H4 (cell line): ENCODE measurements around the gene MAP2K5. TPM values are rescaled to one million over a fixed set of nuclear protein-coding genes. Genes with fewer than 3 reads are reported as not detected.

Source experiments
- DNase-seq: peaks from one replicate; pipeline ENCODE4 v3.0.0-alpha.2; 2015; ENCODE audit warnings: low spot score
- total RNA-seq: library from RNA; depleted of rRNA; stranded (reverse); fragments of >200 nt; shearing (Covaris generic); gene quantifications from 2 replicates; pipeline ENCODE4 v1.2.3, GENCODE V29; 2014; rRNA removed

Gene MAP2K5
- 6.6 and 9.4 TPM in 2 replicates for total RNA-seq

GRCh38 chr15:67542420-67543347 lies at the start of gene MAP2K5:
Gene MAP2K5 (plus strand): TSS chr15:67542703. CDS start chr15:67543336, 633 bp downstream.
- peak; percentile 24 for DNase-seq

GRCh38 chr15:67495585-67495984 lies 46.9 kb upstream of the MAP2K5 start:
- no peak for DNase-seq

DNA sequence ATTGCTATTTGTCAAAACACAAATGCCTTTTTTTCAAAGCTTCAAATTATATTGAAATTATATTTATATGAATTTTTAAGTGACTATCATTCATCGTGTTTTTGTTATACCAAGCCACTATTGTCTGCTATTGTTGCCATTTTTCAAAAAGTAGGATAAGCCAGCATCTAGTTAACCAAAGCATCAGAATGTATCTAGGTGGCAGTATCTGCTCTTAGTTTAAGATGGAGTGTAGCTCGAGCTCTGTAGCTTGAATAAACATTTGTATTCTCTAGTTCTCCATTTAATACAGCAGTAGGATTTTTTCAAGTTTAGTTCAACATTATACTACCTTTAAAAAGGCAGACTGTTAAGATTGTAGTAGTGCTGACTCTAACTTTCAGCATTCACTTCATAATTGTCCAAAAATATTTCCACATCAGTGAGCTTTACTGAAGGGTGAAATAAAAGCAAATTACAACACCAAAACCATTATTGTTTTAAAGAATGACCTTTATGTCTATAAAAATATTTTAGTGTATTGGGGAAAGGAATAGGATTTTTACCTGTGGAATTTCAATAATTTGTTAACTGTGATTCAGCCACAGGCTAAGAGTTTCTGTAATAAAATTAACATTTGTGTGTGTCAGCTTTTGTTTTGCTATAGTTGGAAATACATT lies 41.2 kb upstream of the MAP2K5 start:
- peak; percentile 24 for DNase-seq

DNA sequence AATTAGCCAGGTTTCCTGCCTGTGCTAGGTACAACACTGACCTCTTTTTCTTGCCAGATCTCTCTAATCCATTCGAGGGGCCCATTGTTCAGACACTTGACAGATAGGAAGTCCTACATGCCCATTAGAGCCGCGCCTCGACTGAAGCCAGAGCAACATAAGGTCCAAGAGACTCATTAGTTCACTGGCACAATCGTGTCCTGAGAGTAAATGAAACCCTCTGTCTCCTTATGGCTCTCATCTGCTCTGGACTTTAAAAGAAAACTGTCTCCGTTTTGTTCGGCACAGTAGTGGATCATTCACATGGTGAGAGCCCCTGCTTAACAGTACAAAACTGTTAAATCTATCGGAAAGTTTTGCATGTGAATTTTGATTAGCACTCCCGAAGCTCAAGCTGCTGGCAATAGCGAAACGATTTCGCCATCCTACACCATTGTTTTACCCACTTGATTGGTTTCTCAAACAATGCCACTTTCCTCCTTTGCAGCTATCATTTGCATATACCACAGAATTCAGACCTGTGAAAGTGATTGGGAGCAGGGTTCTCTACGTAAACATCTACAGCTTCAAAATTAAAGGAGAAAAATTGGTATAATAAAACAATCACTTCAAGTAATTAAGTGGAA lies 40.6 kb upstream of the MAP2K5 start:
- DNase-seq, result no peak

- DNase-seq, result no peak
Measured at GRCh38 chr15:67504056-67504455, 38.4 kb upstream of the MAP2K5 start.

GRCh38 chr15:67504796-67505195 lies 37.7 kb upstream of the MAP2K5 start:
- DNase-seq, result no peak

DNA sequence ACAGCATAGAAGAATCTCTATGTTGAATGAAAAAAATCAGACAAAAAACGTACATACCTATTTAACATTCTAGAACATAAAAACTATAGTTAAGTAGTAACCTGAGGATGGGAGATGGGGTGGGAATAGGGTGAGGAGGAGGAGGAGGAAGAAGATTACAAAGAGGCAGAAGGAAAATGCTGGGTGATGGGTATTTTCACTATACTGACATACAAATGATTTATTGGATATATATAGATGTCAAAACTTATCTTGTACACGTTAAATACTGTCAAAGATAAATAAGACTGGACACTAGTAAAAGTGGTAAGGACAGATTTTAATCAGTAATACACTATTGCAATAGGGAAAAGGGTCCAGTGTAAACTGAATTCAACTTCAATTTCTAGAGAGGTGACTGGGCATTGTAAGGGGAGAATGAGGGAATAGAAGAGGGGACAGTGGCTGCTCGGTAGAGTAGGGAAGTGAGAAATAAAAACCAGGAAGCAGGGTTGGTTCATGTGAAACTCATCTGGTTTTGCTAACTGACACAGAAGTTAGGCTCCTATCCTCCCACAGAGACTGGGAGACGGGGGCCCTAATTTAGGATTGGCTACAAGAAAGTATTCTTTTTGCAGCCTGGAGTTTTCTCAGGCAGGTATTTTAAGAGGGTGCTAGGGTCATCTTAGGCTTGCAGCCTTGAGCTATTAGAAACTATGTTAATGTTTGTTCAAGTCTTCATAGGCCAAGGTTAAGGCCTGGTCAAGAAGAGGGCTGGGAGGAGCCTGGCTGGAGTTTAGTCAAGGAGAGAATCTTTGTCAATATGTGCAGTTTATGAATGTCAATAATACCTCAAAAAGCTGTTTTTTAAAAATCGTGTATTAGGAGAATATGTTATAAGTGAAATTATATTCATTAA lies 36.6 kb upstream of the MAP2K5 start:
- DNase-seq, result no peak

DNA sequence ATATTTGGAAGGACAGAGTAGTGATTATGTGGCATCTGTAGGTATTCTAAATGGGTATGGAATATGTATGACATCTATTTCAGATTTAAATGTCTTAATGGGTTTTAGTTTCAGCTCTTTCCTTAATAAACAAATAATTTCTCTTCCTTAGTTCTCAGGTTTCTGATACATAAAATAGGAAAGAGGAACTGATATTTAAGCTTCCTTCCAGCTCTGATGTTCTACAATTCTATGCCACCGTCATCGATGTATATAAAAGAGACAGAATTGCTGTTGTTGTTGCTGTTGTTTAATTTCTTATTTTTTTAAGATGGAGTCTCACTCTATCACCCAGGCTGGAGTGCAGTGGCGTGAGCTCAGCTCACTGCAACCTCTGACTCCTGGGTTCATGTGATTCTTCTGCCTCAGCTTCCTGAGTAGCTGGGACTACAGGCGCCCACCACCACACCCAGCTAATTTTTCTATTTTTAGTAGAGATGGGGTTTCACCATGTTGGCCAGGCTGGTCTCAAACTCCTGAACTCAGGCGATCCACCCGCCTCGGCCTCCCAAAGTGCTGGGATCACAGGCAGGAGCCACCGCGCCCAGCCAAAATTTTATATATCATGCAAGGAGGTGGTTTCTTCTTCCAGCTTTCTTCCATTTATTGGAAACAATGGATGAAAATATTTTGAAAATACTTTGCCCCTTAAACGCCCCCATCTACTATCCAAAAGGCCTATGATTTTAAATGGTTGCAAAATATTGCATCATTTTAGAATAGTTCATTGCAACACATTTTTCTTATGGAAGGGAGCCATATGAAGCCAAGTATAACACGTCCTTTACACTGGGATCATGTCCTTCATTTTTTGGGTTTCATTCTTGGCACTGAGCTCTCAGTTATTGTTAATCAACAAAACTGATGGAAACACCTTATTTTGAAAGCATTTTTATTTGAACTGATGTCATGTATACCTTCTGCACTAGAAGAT lies 35.4 kb upstream of the MAP2K5 start:
- DNase-seq, result no peak

- no peak for DNase-seq
Measured at GRCh38 chr15:67508407-67508806, 34.1 kb upstream of the MAP2K5 start.

- no peak for DNase-seq
Measured at GRCh38 chr15:67509918-67510317, 32.6 kb upstream of the MAP2K5 start.

DNA sequence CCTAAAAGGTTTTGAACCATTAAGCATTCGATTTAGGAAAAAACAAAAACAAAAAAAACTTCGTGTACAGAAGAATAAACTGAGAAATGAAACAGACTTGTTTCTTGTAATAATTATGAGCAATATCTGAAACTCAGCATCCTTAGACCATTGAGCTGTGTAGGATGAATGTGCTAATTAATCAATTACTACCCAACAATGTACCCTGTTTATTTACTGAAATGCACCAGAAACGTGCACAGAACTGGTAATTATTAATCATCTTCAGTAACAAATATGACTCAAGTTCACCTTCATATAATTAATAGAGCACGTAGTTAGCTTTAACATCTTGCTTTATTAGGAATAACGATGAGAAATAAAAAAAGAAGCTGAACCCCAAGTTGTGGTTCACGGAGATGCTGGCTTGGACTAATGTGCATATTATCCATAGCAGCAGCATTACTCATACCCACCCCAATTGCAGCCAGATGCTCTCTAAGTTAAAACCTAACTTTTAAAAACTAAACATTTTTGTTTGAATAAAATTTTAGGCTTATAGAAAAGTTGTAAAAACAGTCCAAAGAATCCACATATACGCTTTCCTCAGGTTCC lies 31.8 kb upstream of the MAP2K5 start:
- DNase-seq, result peak; percentile 25

GRCh38 chr15:67511606-67512005 lies 30.9 kb upstream of the MAP2K5 start:
- no peak for DNase-seq

GRCh38 chr15:67512140-67512539 lies 30.4 kb upstream of the MAP2K5 start:
- no peak for DNase-seq

DNA sequence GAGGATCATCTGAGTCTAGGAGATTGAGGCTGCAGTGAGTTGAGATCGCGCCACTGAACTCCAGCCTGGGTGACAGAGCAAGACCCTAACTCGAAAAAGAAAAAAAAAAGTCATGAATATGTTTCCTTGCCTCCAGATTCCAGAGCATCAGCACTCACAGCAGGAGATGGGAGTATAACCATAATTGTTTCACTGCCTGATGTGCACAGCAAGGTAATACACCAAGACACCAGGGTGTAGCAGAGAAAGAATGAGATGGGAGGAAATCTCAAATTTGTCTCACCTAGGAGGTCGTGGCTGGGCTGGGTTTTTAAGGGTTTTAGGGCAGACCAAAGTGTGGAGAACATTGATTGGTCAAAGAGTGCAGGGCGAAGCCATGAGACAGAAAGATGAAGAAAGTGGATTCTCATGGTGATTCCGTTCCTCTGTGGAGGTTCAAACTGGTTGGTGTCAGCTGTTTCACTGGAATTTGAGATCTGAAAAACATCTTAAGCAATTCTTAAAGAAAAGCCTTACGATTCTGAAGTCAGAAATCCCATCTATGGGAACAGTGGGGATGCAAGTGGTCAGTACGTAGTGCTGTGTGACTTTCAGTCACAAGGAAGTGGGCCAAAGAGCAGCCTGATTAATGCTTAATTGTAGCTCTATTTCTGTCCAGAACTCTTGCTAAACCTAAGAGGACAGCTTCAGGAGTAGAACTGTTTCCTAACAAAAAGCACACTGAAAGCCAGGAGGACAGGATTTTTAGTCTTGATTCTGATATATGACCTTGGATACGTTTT lies 29.4 kb upstream of the MAP2K5 start:
- DNase-seq, result no peak

GRCh38 chr15:67515090-67515489 lies 27.4 kb upstream of the MAP2K5 start:
- no peak for DNase-seq

DNA sequence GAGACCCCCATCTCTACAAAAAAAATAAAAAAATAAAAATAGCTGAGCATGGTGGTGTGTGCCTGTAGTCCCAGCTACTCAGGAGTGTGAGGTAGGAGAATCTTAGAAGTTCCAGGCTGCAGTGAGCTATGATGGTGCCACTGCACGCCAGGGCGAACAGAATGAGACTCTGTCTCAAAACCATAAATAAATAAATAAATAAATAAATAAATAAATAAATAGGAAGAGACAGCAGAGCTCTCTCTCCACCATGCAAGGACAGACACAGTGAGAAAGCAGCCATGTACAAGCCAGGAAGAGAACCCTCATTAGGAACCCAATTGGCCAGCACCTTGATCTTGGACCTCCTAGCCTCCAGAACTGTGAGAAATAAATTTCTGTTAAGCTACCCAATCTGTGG lies 26.9 kb upstream of the MAP2K5 start:
- DNase-seq, result no peak

DNA sequence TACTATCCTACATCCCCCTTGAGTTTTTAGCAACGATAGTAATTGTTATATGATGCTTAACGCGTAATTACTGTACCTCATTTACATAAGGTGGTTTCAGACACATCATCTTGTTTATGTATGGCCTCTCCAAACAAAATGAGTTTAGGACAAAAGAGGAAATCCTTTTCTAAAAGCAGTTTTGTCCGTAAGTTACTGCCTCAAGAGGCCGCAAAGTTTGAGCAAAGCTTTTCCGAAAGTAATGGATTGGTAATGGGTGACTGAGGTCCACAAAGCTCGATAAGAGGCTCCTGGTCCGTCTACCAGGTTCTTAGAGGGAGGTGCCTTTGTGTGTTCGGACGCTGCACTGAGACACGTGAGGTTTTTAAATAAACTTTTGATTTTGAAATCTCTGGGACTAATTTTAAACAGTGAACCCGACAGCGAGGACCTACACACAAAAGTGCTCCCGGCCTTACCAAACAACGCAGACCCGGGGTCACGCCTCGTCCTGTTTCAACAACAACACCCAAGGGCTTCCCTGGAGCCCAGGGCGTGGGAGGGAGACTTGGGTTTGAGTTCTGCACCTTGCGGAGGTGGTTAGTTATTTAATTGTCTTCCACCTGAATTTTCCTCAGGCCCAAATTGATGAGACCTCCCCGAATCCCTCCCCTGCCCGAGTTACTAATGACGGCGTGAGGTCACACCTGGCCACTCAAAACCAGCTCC lies 22.0 kb upstream of the MAP2K5 start:
- DNase-seq, result no peak

- DNase-seq, result peak; percentile 50
Measured at GRCh38 chr15:67521029-67521782, 21.3 kb upstream of the MAP2K5 start, which contains the start of gene C15orf61. Gene C15orf61 (plus strand): TSS chr15:67521131. CDS start chr15:67521249, 118 bp downstream.
